H1 (cell line): ENCODE results near the gene IL17REL. TPM values are rescaled to one million over a fixed set of nuclear protein-coding genes. Genes with fewer than 3 reads are reported as not detected.

Experiments used
- EZH2 ChIP-seq: fragments of 200-600 bp; sonication (generic); IDR thresholded peaks from 2 replicates; pipeline ENCODE4 v1.7.1; 2012; ENCODE audit warnings: low read depth, mild to moderate bottlenecking, moderate library complexity, low read length, inconsistent platforms; ENCODE audit not compliant: severe bottlenecking
- SUZ12 ChIP-seq: fragments of 200-600 bp; sonication (generic); IDR thresholded peaks from 2 replicates; pipeline ENCODE4 v1.6.1; 2012; ENCODE audit warnings: mild to moderate bottlenecking, inconsistent platforms, low read length, moderate library complexity, mixed read lengths
- USF2 ChIP-seq: IDR thresholded peaks from 2 replicates; pipeline ENCODE4 v1.6.1; 2011; ENCODE audit warnings: low read length, improper control_type of control experiment
- polyA plus RNA-seq, 7 experiments: library from polyadenylated mRNA; depleted of rRNA in 3 of 7; stranded (reverse) in 5 of 7; unstranded in 2 of 7; fragments of >200 nt in 5 of 7; fragments of 200-250 nt in 2 of 7; gene quantifications; 1 replicate in 5 of 7; 2 replicates in 1 of 7; 4 replicates in 1 of 7; pipeline versions ENCODE4 v1.2.1 to v1.2.3, GENCODE V29; 2011 to 2013; ENCODE audit warnings: missing spikeins in 2 of 7, mixed read lengths in 2 of 7
- total RNA-seq: library from RNA; stranded (reverse); fragmentation: NEBNext Ultra II Directional; extraction: Animal tissue kit (Norgen Biotek cat#: 25700); gene quantifications from 2 replicates; pipeline ENCODE4 v1.2.1, GENCODE V29; 2021

IL17REL gene
- total and polyA plus RNA-seq, 2 of the 8 experiments (the other 6 are each of a cell fraction or from before 2014, with no cell fraction given): 0.15 to 0.20 TPM

GRCh38 chr22:49966041-49966773, 46.4 kb downstream of the IL17REL start (continued):
- no peak for TF ChIP-seq USF2
- no peak for TF ChIP-seq EZH2
- TF ChIP-seq SUZ12: no peak
